Progenitor cell of endocrine pancreas (in vitro differentiated cells): ENCODE data around the gene PRKAR1A. TPM values are rescaled to one million over a fixed set of nuclear protein-coding genes. Genes with fewer than 3 reads are reported as not detected.

Source experiments
- DNase-seq: peaks from one replicate; pipeline ENCODE4 v3.0.0; 2021; ENCODE audit warnings: low spot score; ENCODE audit not compliant: unreplicated experiment
- H3K27ac Mint-ChIP-seq: 2 replicates; pipeline ENCODE4 v1.8.0; 2021; ENCODE audit warnings: mild to moderate bottlenecking, moderate library complexity, mixed read lengths
- H3K27me3 Mint-ChIP-seq: 2 replicates; pipeline ENCODE4 v1.8.0; 2021; ENCODE audit warnings: mixed read lengths
- H3K36me3 Mint-ChIP-seq: 2 replicates; pipeline ENCODE4 v1.8.0; 2022; ENCODE audit warnings: mixed read lengths; ENCODE audit not compliant: insufficient read depth
- H3K4me1 Mint-ChIP-seq: 2 replicates; pipeline ENCODE4 v1.8.0; 2021; ENCODE audit warnings: low read depth, mixed read lengths
- H3K4me3 Mint-ChIP-seq: 2 replicates; pipeline ENCODE4 v1.8.0; 2021; ENCODE audit warnings: low read depth, mild to moderate bottlenecking, moderate library complexity, mixed read lengths
- H3K9me3 Mint-ChIP-seq: 2 replicates; pipeline ENCODE4 v1.8.0; 2021; ENCODE audit warnings: low read depth, mixed read lengths
- long read RNA-seq: library from polyadenylated mRNA; unstranded; transcript quantifications from one replicate; pipeline ENCODE4 v2.0.0, GENCODE V29; 2020
- total RNA-seq: library from RNA; stranded (reverse); gene quantifications from 2 replicates; pipeline ENCODE4 v1.2.1, GENCODE V29; 2021
- TF ChIP-seq, protein P1 (sequence below): fragments of 200-600 bp; sonication (generic); IDR thresholded peaks from one replicate; pipeline ENCODE4 v1.5.0; 2021; ENCODE audit warnings: antibody characterized with exemption, mild to moderate bottlenecking; ENCODE audit not compliant: unreplicated experiment

Gene PRKAR1A
- 336 and 337 TPM in 2 replicates for total RNA-seq
- long read RNA-seq, full-length matches to known transcripts, result 837 of 996 reads
- long read RNA-seq, partial matches to known transcripts, result 104 of 996 reads
- long read RNA-seq, other reads (novel, unspliced or antisense), result 55 of 996 reads

DNA sequence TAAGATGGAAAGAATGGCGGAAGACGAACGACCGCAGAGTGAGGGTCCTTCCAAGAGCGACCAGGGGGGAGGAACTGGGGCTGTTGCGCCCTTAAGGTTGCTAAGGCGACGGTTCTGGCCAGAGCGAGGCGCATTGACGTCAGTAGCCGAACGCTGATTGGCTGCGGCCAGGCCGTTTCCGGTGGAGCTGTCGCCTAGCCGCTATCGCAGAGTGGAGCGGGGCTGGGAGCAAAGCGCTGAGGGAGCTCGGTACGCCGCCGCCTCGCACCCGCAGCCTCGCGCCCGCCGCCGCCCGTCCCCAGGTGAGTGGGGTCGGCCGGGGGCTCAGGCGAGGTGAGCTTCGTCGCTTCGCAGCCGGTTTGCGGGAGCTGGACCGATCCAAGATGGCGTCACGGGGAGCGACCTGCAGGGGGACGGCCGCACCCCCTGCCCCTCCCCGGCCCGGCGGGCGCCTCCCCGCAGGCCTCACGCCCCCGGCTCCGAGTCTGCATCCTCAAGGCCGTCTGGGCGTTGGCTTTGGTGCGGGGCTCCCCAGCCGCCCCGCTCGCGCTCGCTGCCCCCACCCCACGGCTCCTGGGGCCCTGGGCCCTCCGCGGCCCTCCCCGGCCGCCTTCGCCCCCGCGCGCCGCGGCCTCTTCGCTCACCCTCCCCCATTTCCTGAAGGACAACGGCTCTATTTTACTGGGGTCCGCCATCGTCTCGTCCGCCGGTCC, at the start of gene PRKAR1A:
Gene PRKAR1A, plus strand, starts transcription at position 184 of the 713 bp plus-strand sequence. CDS start 2,970 bp downstream, outside the sequence.
- Mint-ChIP-seq H3K27me3 (no peaks in the 10 kb centered on the region), H3K27ac (peak within 1 kb of the TSS; percentile 98), H3K4me3 (peak within 1 kb of the TSS; percentile 99), H3K4me1 (peaks cover 41% of the 10 kb centered on the region), H3K36me3 (peaks cover 15% of the 10 kb centered on the region), H3K9me3 (no peaks in the 10 kb centered on the region)
- TF ChIP-seq, protein P1, sequence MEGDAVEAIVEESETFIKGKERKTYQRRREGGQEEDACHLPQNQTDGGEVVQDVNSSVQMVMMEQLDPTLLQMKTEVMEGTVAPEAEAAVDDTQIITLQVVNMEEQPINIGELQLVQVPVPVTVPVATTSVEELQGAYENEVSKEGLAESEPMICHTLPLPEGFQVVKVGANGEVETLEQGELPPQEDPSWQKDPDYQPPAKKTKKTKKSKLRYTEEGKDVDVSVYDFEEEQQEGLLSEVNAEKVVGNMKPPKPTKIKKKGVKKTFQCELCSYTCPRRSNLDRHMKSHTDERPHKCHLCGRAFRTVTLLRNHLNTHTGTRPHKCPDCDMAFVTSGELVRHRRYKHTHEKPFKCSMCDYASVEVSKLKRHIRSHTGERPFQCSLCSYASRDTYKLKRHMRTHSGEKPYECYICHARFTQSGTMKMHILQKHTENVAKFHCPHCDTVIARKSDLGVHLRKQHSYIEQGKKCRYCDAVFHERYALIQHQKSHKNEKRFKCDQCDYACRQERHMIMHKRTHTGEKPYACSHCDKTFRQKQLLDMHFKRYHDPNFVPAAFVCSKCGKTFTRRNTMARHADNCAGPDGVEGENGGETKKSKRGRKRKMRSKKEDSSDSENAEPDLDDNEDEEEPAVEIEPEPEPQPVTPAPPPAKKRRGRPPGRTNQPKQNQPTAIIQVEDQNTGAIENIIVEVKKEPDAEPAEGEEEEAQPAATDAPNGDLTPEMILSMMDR, result no peak
- peak; percentile 79 for DNase-seq

DNA sequence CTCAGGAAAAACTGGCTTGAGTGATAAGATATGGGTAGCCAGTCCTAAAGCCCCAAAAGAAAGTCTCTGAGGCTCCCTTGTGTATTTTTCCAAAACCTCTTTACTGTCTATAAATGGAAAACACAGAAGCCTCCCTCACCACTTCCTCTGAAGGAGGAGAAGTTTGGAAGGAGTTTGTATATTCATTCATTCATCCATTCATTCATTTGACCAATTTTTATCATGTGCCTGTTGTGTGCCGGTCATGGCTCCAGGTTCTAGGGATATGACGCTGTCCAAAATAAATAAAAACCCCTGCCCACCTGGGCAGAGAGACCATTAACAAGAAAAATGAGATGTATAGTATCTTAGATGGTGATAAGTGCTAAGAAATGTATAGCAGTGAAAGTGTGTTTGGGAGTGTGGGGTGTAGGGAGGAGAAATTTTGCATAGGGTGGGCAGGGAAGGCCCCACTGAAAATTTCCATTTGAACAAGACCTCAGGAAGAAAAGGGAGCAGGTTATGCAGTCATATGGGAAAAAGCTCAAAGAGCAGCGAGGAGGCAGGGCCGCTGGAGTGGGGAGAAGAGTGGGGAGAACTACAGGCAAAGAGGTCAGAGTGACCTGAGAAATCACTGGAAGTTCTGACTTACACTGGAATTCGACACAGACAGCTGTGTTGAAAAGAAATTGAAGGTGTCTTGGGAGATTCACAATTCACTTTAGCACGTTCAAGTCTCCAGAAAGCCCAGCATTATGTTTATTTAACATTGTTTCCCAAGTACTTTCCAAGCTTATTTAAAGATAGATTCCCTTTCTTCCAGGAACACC, 48.8 kb upstream of the PRKAR1A start:
- Mint-ChIP-seq H3K9me3 (peaks cover 9% of the 10 kb centered on the region), H3K4me1 (peaks cover 17% of the 10 kb centered on the region), H3K27me3 (peaks cover 9% of the 10 kb centered on the region), H3K27ac (no peak overlapping the region), H3K36me3 (no peaks in the 10 kb centered on the region), H3K4me3 (no peak overlapping the region)
- DNase-seq, result no peak
- TF ChIP-seq, protein P1, result no peak

DNA sequence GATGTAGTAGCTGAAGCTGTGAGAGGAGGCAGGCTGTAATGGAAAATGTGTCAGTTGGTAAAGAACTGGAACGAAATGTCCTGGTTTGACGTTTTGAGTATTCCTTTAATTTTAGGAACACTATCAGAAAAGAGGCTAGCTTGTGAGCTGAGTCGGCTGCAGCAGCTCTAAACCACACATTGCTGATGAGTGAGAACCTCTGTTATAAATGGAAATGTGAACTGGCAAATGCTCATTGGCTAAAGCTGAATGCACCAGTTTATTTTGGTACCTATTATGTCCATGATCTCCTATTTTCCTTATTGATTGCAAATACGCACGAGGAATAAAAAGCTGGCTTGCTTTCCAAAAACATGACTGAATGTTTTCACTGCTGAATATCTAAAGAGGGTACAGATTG, 43.9 kb upstream of the PRKAR1A start:
- H3K27ac Mint-ChIP-seq, result no peak overlapping the region
- H3K4me3 Mint-ChIP-seq, result no peak overlapping the region
- DNase-seq, result no peak
- H3K9me3 Mint-ChIP-seq, result peaks cover 18% of the 10 kb centered on the region
- no peaks in the 10 kb centered on the region for H3K27me3 Mint-ChIP-seq
- peaks cover 5% of the 10 kb centered on the region for H3K4me1 Mint-ChIP-seq
- TF ChIP-seq, protein P1, result no peak
- peaks cover 3% of the 10 kb centered on the region for H3K36me3 Mint-ChIP-seq

DNA sequence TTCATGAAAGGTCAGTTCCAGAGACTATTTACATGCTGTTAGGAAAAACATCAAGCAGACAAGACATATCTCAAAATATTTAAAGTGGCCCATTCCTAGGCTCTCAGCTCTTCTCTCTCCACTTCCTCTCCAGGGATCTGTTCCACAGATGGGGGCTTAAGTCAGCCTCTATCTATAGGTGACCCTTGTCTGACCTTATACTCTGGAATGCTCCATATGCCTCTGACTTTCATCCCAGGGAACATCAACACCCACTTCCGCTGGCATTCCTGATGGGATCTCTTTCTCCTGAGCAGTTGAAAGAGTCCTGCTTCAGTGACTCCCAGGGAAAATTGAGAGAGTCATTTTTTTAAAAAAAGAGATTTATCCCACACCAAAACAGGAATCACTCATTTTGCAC, 43.4 kb upstream of the PRKAR1A start:
- no peaks in the 10 kb centered on the region for H3K27me3 Mint-ChIP-seq
- no peak overlapping the region for H3K27ac Mint-ChIP-seq
- TF ChIP-seq, protein P1, result no peak
- H3K36me3 Mint-ChIP-seq, result peaks cover 3% of the 10 kb centered on the region
- DNase-seq, result no peak
- H3K4me1 Mint-ChIP-seq, result peaks cover 3% of the 10 kb centered on the region
- H3K4me3 Mint-ChIP-seq, result no peak overlapping the region
- peaks cover 18% of the 10 kb centered on the region for H3K9me3 Mint-ChIP-seq

DNA sequence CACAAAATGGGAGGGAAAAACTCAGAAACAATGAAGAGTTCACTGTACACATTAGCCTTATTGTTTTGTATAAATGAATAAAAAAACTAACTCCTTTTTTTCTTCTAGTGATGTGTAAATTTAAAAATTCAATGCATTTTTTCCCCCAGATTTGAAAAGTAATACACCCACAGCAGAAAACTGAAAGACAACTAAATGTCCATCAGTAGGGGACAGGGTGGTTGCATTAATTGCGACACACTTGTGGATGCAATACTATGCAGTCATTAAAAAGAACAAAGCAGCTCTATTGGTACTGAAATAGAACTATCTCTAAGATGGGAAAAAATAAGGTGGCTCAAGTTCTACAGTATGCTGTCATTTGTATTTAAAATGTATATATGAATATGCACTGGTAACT, 41.3 kb upstream of the PRKAR1A start:
- TF ChIP-seq, protein P1, result no peak
- no peaks in the 10 kb centered on the region for H3K27me3 Mint-ChIP-seq
- H3K4me1 Mint-ChIP-seq, result peaks cover 6% of the 10 kb centered on the region
- H3K4me3 Mint-ChIP-seq, result no peak overlapping the region
- no peak for DNase-seq
- peaks cover 3% of the 10 kb centered on the region for H3K36me3 Mint-ChIP-seq
- no peak overlapping the region for H3K27ac Mint-ChIP-seq
- H3K9me3 Mint-ChIP-seq, result peaks cover 18% of the 10 kb centered on the region
